Erythroblast (primary cell): Measurements from ENCODE around the gene CCSER2.
A peak's percentile ranks its signal among the peaks of the same experiment; 100 is the strongest.
"Not testable (repeated sequence)": the region's sequence is repeated elsewhere in the genome, so short reads cannot be mapped to it uniquely, and the experiment has no call there.

Experiments used
- DNase-seq, 2 experiments: peaks; one replicate each; lab custom pipeline; 2025; lab: John Stamatoyannopoulos, UW
- GATA1 ChIP-seq: IDR thresholded peaks from 2 replicates; pipeline ENCODE4 v1.6.1; 2011; ENCODE audit warnings: low read depth, mild to moderate bottlenecking, control low read depth, low read length, moderate library complexity
- POLR2A ChIP-seq: IDR thresholded peaks from 2 replicates; pipeline ENCODE4 v1.6.1; 2011; ENCODE audit warnings: mild to moderate bottlenecking, low read length

The CCSER2 gene

GRCh38 chr10:84497978-84498377, 169.6 kb downstream of the CCSER2 start:
- TF ChIP-seq POLR2A (no peak), GATA1 (no peak)
- DNase-seq: no peak

GRCh38 chr10:84499039-84499438, 170.7 kb downstream of the CCSER2 start:
- DNase-seq: not testable (repeated sequence)

- DNase-seq: no peak
- TF ChIP-seq POLR2A (no peak), GATA1 (no peak)
Measured at GRCh38 chr10:84499846-84500245, 171.5 kb downstream of the CCSER2 start.

- TF ChIP-seq POLR2A (no peak), GATA1 (no peak)
- no peak for DNase-seq
Measured at GRCh38 chr10:84510121-84510520, 181.7 kb downstream of the CCSER2 start.

GRCh38 chr10:84511106-84511505, 182.7 kb downstream of the CCSER2 start:
- no peak for DNase-seq
- no peak for TF ChIP-seq POLR2A
- TF ChIP-seq GATA1: no peak

- TF ChIP-seq POLR2A (no peak), GATA1 (no peak)
- DNase-seq: no peak
Measured at GRCh38 chr10:84511709-84512285, 183.4 kb downstream of the CCSER2 start.

- TF ChIP-seq GATA1: no peak
- no peak for TF ChIP-seq POLR2A
- DNase-seq: no peak
Measured at GRCh38 chr10:84517554-84517953, 189.2 kb downstream of the CCSER2 start.

- no peak for DNase-seq
- no peak for TF ChIP-seq GATA1
- no peak for TF ChIP-seq POLR2A
Measured at GRCh38 chr10:84519235-84519634, 190.8 kb downstream of the CCSER2 start.

GRCh38 chr10:84521013-84521412, 192.6 kb downstream of the CCSER2 start:
- no peak for DNase-seq
- TF ChIP-seq GATA1: no peak
- TF ChIP-seq POLR2A: no peak

GRCh38 chr10:84521468-84521867, 193.1 kb downstream of the CCSER2 start:
- no peak for TF ChIP-seq POLR2A
- no peak for TF ChIP-seq GATA1
- no peak for DNase-seq

- DNase-seq: no peak
- TF ChIP-seq GATA1: no peak
- no peak for TF ChIP-seq POLR2A
Measured at GRCh38 chr10:84522612-84523462, 194.4 kb downstream of the CCSER2 start.

GRCh38 chr10:84523526-84523925, 195.1 kb downstream of the CCSER2 start:
- DNase-seq: peak in 1 of 2 experiments; percentile 7
- TF ChIP-seq GATA1 (no peak), POLR2A (no peak)

- TF ChIP-seq GATA1 (no peak), POLR2A (no peak)
- DNase-seq: no peak
Measured at GRCh38 chr10:84524435-84524834, 196.0 kb downstream of the CCSER2 start.

- TF ChIP-seq GATA1: peak; percentile 82
- TF ChIP-seq POLR2A: no peak
- peak; percentile 53 to 82 for DNase-seq
Measured at GRCh38 chr10:84525120-84525806, 196.9 kb downstream of the CCSER2 start.

GRCh38 chr10:84525807-84526182, 197.4 kb downstream of the CCSER2 start:
- DNase-seq: not testable (repeated sequence)

- not testable (repeated sequence) for DNase-seq
Measured at GRCh38 chr10:84527386-84527785, 199.0 kb downstream of the CCSER2 start.

GRCh38 chr10:84528526-84528925, 200.1 kb downstream of the CCSER2 start:
- DNase-seq: not testable (repeated sequence)
